Smooth muscle cell (in vitro differentiated cells): ENCODE data around the gene TRIM44. TPM values are rescaled to one million over a fixed set of nuclear protein-coding genes. Genes with fewer than 3 reads are reported as not detected.

Experiments
- DNase-seq: peaks from one replicate; lab custom pipeline; 2025; ENCODE audit not compliant: unreplicated experiment; lab: John Stamatoyannopoulos, UW
- H2AFZ ChIP-seq: fragments of 200-600 bp; sonication (generic); 2 replicates; pipeline ENCODE4 v1.6.0; 2016; ENCODE audit warnings: antibody characterized with exemption, low read depth, mild to moderate bottlenecking
- H3F3A ChIP-seq: fragments of 200-600 bp; sonication (generic); 2 replicates; pipeline ENCODE4 v1.6.0; 2017; ENCODE audit warnings: antibody characterized with exemption, low read depth
- H3K27ac ChIP-seq: fragments of 200-600 bp; sonication (generic); 2 replicates; pipeline ENCODE4 v1.5.1; 2016; ENCODE audit warnings: low read depth, mild to moderate bottlenecking
- H3K27me3 ChIP-seq: fragments of 200-600 bp; sonication (generic); 2 replicates; pipeline ENCODE4 v1.6.1; 2016; ENCODE audit warnings: low read depth, mild to moderate bottlenecking
- H3K36me3 ChIP-seq: fragments of 200-600 bp; sonication (generic); 2 replicates; pipeline ENCODE4 v1.5.1; 2016; ENCODE audit warnings: low read depth
- H3K4me1 ChIP-seq: fragments of 200-600 bp; sonication (generic); 2 replicates; pipeline ENCODE4 v1.5.1; 2016; ENCODE audit warnings: low read depth
- H3K4me2 ChIP-seq: fragments of 200-600 bp; sonication (generic); 2 replicates; pipeline ENCODE4 v1.6.0; 2016; ENCODE audit warnings: mild to moderate bottlenecking
- H3K4me3 ChIP-seq: fragments of 200-600 bp; sonication (generic); 2 replicates; pipeline ENCODE4 v1.5.1; 2016; ENCODE audit warnings: mild to moderate bottlenecking
- H3K79me2 ChIP-seq: fragments of 200-600 bp; sonication (generic); 2 replicates; pipeline ENCODE4 v1.6.0; 2016; ENCODE audit warnings: low read depth, mild to moderate bottlenecking
- H3K9ac ChIP-seq: fragments of 200-600 bp; sonication (generic); 2 replicates; pipeline ENCODE4 v1.6.0; 2016; ENCODE audit warnings: low read depth
- H3K9me3 ChIP-seq: fragments of 200-600 bp; sonication (generic); replicated peaks from 2 replicates; pipeline ENCODE4 v1.5.1; 2016; ENCODE audit warnings: low read depth
- H4K20me1 ChIP-seq: fragments of 200-600 bp; sonication (generic); 2 replicates; pipeline ENCODE4 v1.6.0; 2016; ENCODE audit warnings: low read depth
- CTCF ChIP-seq: fragments of 200-600 bp; sonication (generic); IDR thresholded peaks from 2 replicates; pipeline ENCODE4 v1.5.1; 2017; ENCODE audit warnings: borderline replicate concordance, mild to moderate bottlenecking, antibody characterized with exemption; ENCODE audit not compliant: insufficient read depth, poor library complexity, severe bottlenecking
- WGBS: methylation state at CpG from one replicate; pipeline ENCODE4 v1.1.7; 2016; ENCODE audit warnings: low lambda C conversion rate; 5-methylcytosine and 5-hydroxymethylcytosine counted together
- polyA plus RNA-seq: library from polyadenylated mRNA; unstranded; fragments of >200 nt; fragmentation: Nextera tagmentation; extraction: Ambion mirVana; gene quantifications from 2 replicates; pipeline ENCODE4 v1.2.1, GENCODE V29; 2016
- total RNA-seq: library from RNA; depleted of rRNA; stranded (reverse); fragments of >200 nt; gene quantifications from 2 replicates; pipeline ENCODE4 v1.2.3, GENCODE V29; 2014

TRIM44 gene
- total and polyA plus RNA-seq, 2 experiments from 2014 or later = 20.9 to 32.9 TPM

- Histone ChIP-seq H3K9ac (no peak overlapping the region), H4K20me1 (no peaks in the 10 kb centered on the region), H3K27ac (no peak overlapping the region), H3K4me1 (no peaks in the 10 kb centered on the region), H3F3A (peaks cover 4% of the 10 kb centered on the region), H3K4me2 (no peak overlapping the region), H3K36me3 (no peaks in the 10 kb centered on the region), H3K27me3 (no peaks in the 10 kb centered on the region), H3K9me3 (no peaks in the 10 kb centered on the region), H3K79me2 (no peaks in the 10 kb centered on the region), H3K4me3 (no peak overlapping the region), H2AFZ (no peak overlapping the region)
- DNase-seq = no peak
- no peak for TF ChIP-seq CTCF
- 95% methylated on average over 10 of the region's 10 CpGs for WGBS
These were observed 161.2 kb downstream of the TRIM44 start for GRCh38 chr11:35823742-35824298.

- H2AFZ ChIP-seq = no peak overlapping the region
- no peak for DNase-seq
- 67% methylated on average over 1 of the region's 1 CpG for WGBS
- H3F3A ChIP-seq = peaks cover 4% of the 10 kb centered on the region
- no peaks in the 10 kb centered on the region for H3K4me1 ChIP-seq
- H3K9me3 ChIP-seq = no peaks in the 10 kb centered on the region
- H3K4me2 ChIP-seq = no peak overlapping the region
- no peak overlapping the region for H3K9ac ChIP-seq
- H4K20me1 ChIP-seq = no peaks in the 10 kb centered on the region
- no peaks in the 10 kb centered on the region for H3K36me3 ChIP-seq
- H3K79me2 ChIP-seq = no peaks in the 10 kb centered on the region
- H3K27ac ChIP-seq = no peak overlapping the region
- no peak for TF ChIP-seq CTCF
- H3K4me3 ChIP-seq = no peak overlapping the region
- peaks cover 4% of the 10 kb centered on the region for H3K27me3 ChIP-seq
These were observed 162.8 kb downstream of the TRIM44 start for GRCh38 chr11:35825386-35825785.

- Histone ChIP-seq H3K27me3 (peaks cover 4% of the 10 kb centered on the region), H2AFZ (no peak overlapping the region), H3K9ac (no peak overlapping the region), H3K4me3 (no peak overlapping the region), H3F3A (peaks cover 4% of the 10 kb centered on the region), H3K4me2 (no peak overlapping the region), H3K9me3 (no peaks in the 10 kb centered on the region), H3K36me3 (no peaks in the 10 kb centered on the region), H3K27ac (no peak overlapping the region), H3K79me2 (no peaks in the 10 kb centered on the region), H4K20me1 (no peaks in the 10 kb centered on the region), H3K4me1 (no peaks in the 10 kb centered on the region)
- TF ChIP-seq CTCF = no peak
- WGBS = 83% methylated on average over 5 of the region's 5 CpGs
- no peak for DNase-seq
These were observed 163.4 kb downstream of the TRIM44 start for GRCh38 chr11:35826006-35826405.

- 68% methylated on average over 4 of the region's 4 CpGs for WGBS
- Histone ChIP-seq H3K79me2 (no peaks in the 10 kb centered on the region), H3F3A (no peaks in the 10 kb centered on the region), H3K27me3 (peaks cover 4% of the 10 kb centered on the region), H3K4me2 (no peak overlapping the region), H3K36me3 (no peaks in the 10 kb centered on the region), H4K20me1 (no peaks in the 10 kb centered on the region), H3K9me3 (no peaks in the 10 kb centered on the region), H3K9ac (no peak overlapping the region), H3K27ac (no peak overlapping the region), H3K4me3 (no peak overlapping the region), H3K4me1 (no peaks in the 10 kb centered on the region), H2AFZ (no peak overlapping the region)
- no peak for TF ChIP-seq CTCF
- no peak for DNase-seq
These were observed 164.4 kb downstream of the TRIM44 start for GRCh38 chr11:35826949-35827348.
